HCT116 (cell line): ENCODE data around the gene KIF26B. TPM values are rescaled to one million over a fixed set of nuclear protein-coding genes. Genes with fewer than 3 reads are reported as not detected.

Source experiments
- ATAC-seq: fragments of 200-7000 bp; cut with Tn5 transposase; 2 replicates; pipeline ENCODE4 v1.9.1; 2020; ENCODE audit warnings: mild to moderate bottlenecking, moderate library complexity
- BruUV-seq: library from RNA; stranded (reverse); fragments of 400-500 nt; replicated peaks from 2 replicates; lab custom pipeline; 2021; lab: Mats Ljungman, UMichigan
- CTCF ChIA-PET: fragments of 300-600 bp; sonication (Branson Sonifier 250); formaldehyde crosslinking; loops from one replicate; lab custom pipeline; 2021; ENCODE audit warnings: antibody characterized with exemption; lab: Charles Lee
- POLR2A ChIA-PET: fragments of 300-600, 350-600 bp; sonication (Branson Sonifier 250); formaldehyde crosslinking; loops from one replicate; lab custom pipeline; 2021; ENCODE audit warnings: antibody characterized with exemption; lab: Charles Lee
- RAD21 ChIA-PET, 2 experiments: fragments of 300-600 bp; sonication (Branson Sonifier 250); formaldehyde crosslinking; loops; one replicate each; lab custom pipeline; 2023; ENCODE audit warnings: low total read pairs in 2 of 2; ENCODE audit not compliant: uncharacterized antibody in 2 of 2, unreplicated experiment in 2 of 2, low non-redundant PET in 1 of 2; lab: Charles Lee
- DNase-seq: peaks from one replicate; pipeline ENCODE4 v3.0.0-alpha.2; 2010; ENCODE audit warnings: low read depth, low spot score
- H2AFZ ChIP-seq: fragments of 200-600 bp; shearing (Covaris generic), sonication (generic); 2 replicates; pipeline ENCODE4 v1.6.1; 2017; ENCODE audit warnings: low read depth, mixed run types, mixed read lengths, antibody characterized with exemption, low read length; ENCODE audit not compliant: poor library complexity, severe bottlenecking
- H3K27ac ChIP-seq: 2 replicates; pipeline ENCODE4 v1.5.1; 2012; ENCODE audit warnings: low read depth, low read length
- H3K27me3 ChIP-seq: fragments of 200-600 bp; sonication (generic); 2 replicates; pipeline ENCODE4 v1.6.1; 2016; ENCODE audit warnings: mixed run types, low read length, mixed read lengths; ENCODE audit not compliant: insufficient read depth
- H3K36me3 ChIP-seq, 2 experiments: fragments of 200-500 bp in 1 of 2; fragments of 200-600 bp in 1 of 2; sonication (Bioruptor generic) in 1 of 2; sonication (generic) in 1 of 2; 2 replicates each; pipeline versions ENCODE4 v1.5.1 to v1.6.1; 2014 to 2016; ENCODE audit warnings: low read length in 2 of 2, inconsistent platforms in 1 of 2, mixed read lengths in 1 of 2, mixed run types in 1 of 2; ENCODE audit not compliant: insufficient read depth in 2 of 2, control insufficient read depth in 1 of 2
- H3K4me1 ChIP-seq, 2 experiments: fragments of 200-600 bp in 1 of 2; sonication (generic) in 1 of 2; 2 replicates each; pipeline versions ENCODE4 v1.5.1 to v1.6.1; 2012 to 2017; ENCODE audit warnings: low read length in 2 of 2, inconsistent platforms in 1 of 2, mild to moderate bottlenecking in 1 of 2, mixed read lengths in 1 of 2, mixed run types in 1 of 2, moderate library complexity in 1 of 2; ENCODE audit not compliant: insufficient read depth in 2 of 2, control insufficient read depth in 1 of 2
- H3K4me2 ChIP-seq: fragments of 200-600 bp; sonication (generic); 2 replicates; pipeline ENCODE4 v1.6.1; 2017; ENCODE audit warnings: mixed run types, low read length, mixed read lengths
- H3K4me3 ChIP-seq, 2 experiments: fragments of 200-600 bp in 1 of 2; sonication (generic) in 1 of 2; replicated peaks in 1 of 2; 2 replicates each; pipeline ENCODE4 v1.5.1; 2011 to 2016; ENCODE audit warnings: low read length in 2 of 2, control low read depth in 1 of 2, low read depth in 1 of 2, mild to moderate bottlenecking in 1 of 2, mixed read lengths in 1 of 2, mixed run types in 1 of 2
- H3K79me2 ChIP-seq: fragments of 200-600 bp; sonication (generic); 2 replicates; pipeline ENCODE4 v1.6.1; 2017; ENCODE audit warnings: mild to moderate bottlenecking, mixed run types, low read length, moderate library complexity, mixed read lengths; ENCODE audit not compliant: insufficient read depth
- H3K9ac ChIP-seq: fragments of 200-600 bp; sonication (generic); 2 replicates; pipeline ENCODE4 v1.6.1; 2016; ENCODE audit warnings: low read length, mixed read lengths
- H3K9me2 ChIP-seq: fragments of 200-600 bp; sonication (generic), shearing (Covaris generic); 2 replicates; pipeline ENCODE4 v1.6.1; 2017; ENCODE audit warnings: mixed run types, mild to moderate bottlenecking, moderate library complexity; ENCODE audit not compliant: insufficient read depth
- H3K9me3 ChIP-seq, 2 experiments: fragments of 200-500 bp in 1 of 2; fragments of 200-600 bp in 1 of 2; sonication (Bioruptor generic) in 1 of 2; sonication (generic) in 1 of 2; 2 replicates each; pipeline ENCODE4 v1.6.1; 2014 to 2017; ENCODE audit warnings: low read length in 2 of 2, mixed read lengths in 2 of 2, inconsistent platforms in 1 of 2, low read depth in 1 of 2, mild to moderate bottlenecking in 1 of 2, mixed run types in 1 of 2, moderate library complexity in 1 of 2; ENCODE audit not compliant: control insufficient read depth in 1 of 2, insufficient read depth in 1 of 2
- H4K20me1 ChIP-seq: fragments of 200-600 bp; sonication (generic), shearing (Covaris generic); 2 replicates; pipeline ENCODE4 v1.6.1; 2017; ENCODE audit warnings: mixed run types, mild to moderate bottlenecking, moderate library complexity; ENCODE audit not compliant: insufficient read depth
- CEBPB ChIP-seq: IDR thresholded peaks from 2 replicates; pipeline ENCODE4 v1.6.1; 2012; ENCODE audit warnings: low read depth
- ELF1 ChIP-seq: IDR thresholded peaks from 2 replicates; pipeline ENCODE4 v1.6.1; 2012; ENCODE audit warnings: low read depth, borderline replicate concordance
- EZH2phosphoT487 ChIP-seq: fragments of 200-600 bp; IDR thresholded peaks from 2 replicates; pipeline ENCODE4 v1.6.1; 2018; ENCODE audit warnings: antibody characterized with exemption, borderline replicate concordance
- FOSL1 ChIP-seq: IDR thresholded peaks from 2 replicates; pipeline ENCODE4 v1.6.1; 2012; ENCODE audit warnings: low read depth
- POLR2A ChIP-seq: IDR thresholded peaks from 2 replicates; pipeline ENCODE4 v1.7.0; 2011; ENCODE audit warnings: borderline replicate concordance; ENCODE audit not compliant: insufficient read depth, insufficient read length; ENCODE audit errors: extremely low read depth
- POLR2AphosphoS5 ChIP-seq: IDR thresholded peaks from 2 replicates; pipeline ENCODE4 v1.6.1; 2011; ENCODE audit warnings: mild to moderate bottlenecking, low read depth, low read length, moderate library complexity
- RAD21 ChIP-seq: IDR thresholded peaks from 2 replicates; pipeline ENCODE4 v1.6.1; 2012; ENCODE audit warnings: low read depth, mild to moderate bottlenecking
- SIN3A ChIP-seq: IDR thresholded peaks from 2 replicates; pipeline ENCODE4 v1.6.1; 2012; ENCODE audit warnings: low read depth
- SP1 ChIP-seq: IDR thresholded peaks from 2 replicates; pipeline ENCODE4 v1.6.1; 2012; ENCODE audit warnings: low read depth
- TCF7L2 ChIP-seq: IDR thresholded peaks from 2 replicates; pipeline ENCODE4 v1.7.0; 2011; ENCODE audit warnings: borderline replicate concordance, inconsistent platforms; ENCODE audit not compliant: insufficient read depth, insufficient read length; ENCODE audit errors: extremely low read depth
- YY1 ChIP-seq: IDR thresholded peaks from 2 replicates; pipeline ENCODE4 v1.6.1; 2011; ENCODE audit warnings: low read length, low read depth, moderate library complexity, mild to moderate bottlenecking; ENCODE audit not compliant: insufficient replicate concordance; ENCODE audit errors: extremely low read depth
- ZFX ChIP-seq: fragments of 450-650 bp; IDR thresholded peaks from 2 replicates; pipeline ENCODE4 v1.6.1; 2017
- ZNF274 ChIP-seq: fragments of 200-500 bp; sonication (Bioruptor generic); IDR thresholded peaks from 2 replicates; pipeline ENCODE4 v1.6.1; 2014; ENCODE audit warnings: mild to moderate bottlenecking, low read depth, low read length, inconsistent platforms
- intact Hi-C: fragments of 100-400 bp; cut with micrococcal nuclease; formaldehyde crosslinking; loops from 2 replicates; pipeline ENCODE4 v1.10.0; 2022
- total RNA-seq: library from RNA; stranded (reverse); gene quantifications from one replicate; pipeline ENCODE4 v1.2.1, GENCODE V29; 2021; ENCODE audit not compliant: unreplicated experiment
- TF ChIP-seq, protein P1 (sequence below): IDR thresholded peaks from 2 replicates; pipeline ENCODE4 v1.6.1; 2012
- TF ChIP-seq, protein P2 (sequence below), 3 experiments: fragments of 200-600 bp in 1 of 3; sonication (generic) in 1 of 3; IDR thresholded peaks in 2 of 3; conservative IDR thresholded peaks in 1 of 3; 2 replicates each; pipeline ENCODE4 v1.5.1; 2012 to 2017; ENCODE audit warnings: low read depth in 2 of 3, low read length in 2 of 3, antibody characterized with exemption in 1 of 3, borderline replicate concordance in 1 of 3, control low read depth in 1 of 3, mild to moderate bottlenecking in 1 of 3, mixed read lengths in 1 of 3, mixed run types in 1 of 3, moderate library complexity in 1 of 3; ENCODE audit not compliant: insufficient read depth in 1 of 3
- TF ChIP-seq, protein P3 (sequence below): IDR thresholded peaks from 2 replicates; pipeline ENCODE4 v1.6.1; 2011; ENCODE audit warnings: mild to moderate bottlenecking, low read length, moderate library complexity; ENCODE audit not compliant: insufficient replicate concordance; ENCODE audit errors: extremely low read depth

Gene KIF26B
- total RNA-seq, 1 experiment from 2014 or later, result 0.49 TPM

DNA sequence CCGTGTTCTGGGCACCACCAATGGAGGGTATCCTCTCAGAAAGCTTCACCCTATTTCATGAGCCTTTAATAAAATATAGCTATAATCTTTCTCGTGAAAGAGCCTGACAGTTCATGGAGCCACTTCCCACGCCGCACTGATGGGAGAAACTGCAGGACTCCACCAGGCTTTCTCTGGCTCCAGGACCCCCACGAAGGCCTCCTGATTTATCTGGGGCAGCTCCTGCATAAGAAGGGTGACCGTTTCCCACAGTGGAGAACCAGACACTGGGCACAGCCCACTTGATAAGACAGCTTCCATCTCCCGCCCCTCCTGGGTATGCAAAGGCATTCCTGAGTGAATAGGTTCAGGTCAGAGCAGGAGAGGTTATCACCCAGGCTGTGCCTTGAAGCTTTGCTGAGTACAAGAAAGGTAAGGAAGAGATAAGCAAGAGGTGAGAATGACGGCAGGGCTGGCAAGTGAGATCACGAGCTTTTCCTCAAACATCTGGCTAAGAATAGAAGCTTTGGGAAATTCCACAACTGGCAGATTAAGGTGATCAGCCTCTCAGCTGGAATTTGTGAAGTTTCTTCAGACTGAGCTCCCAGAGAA is 499.8 kb downstream of the KIF26B start:
- H3K27ac ChIP-seq, result no peak overlapping the region
- ChIA-PET CTCF (no interaction called here), RAD21 (no interaction called here), POLR2A (no interaction called here)
- no peaks in the 10 kb centered on the region for H3K9me2 ChIP-seq
- H3K9ac ChIP-seq, result no peak overlapping the region
- DNase-seq (no peak), ATAC-seq (no peak)
- H3K9me3 ChIP-seq, result no peaks in the 10 kb centered on the region
- H3K4me2 ChIP-seq, result no peak overlapping the region
- no peak overlapping the region for H2AFZ ChIP-seq
- no peaks in the 10 kb centered on the region for H3K36me3 ChIP-seq
- H3K4me3 ChIP-seq, result no peak overlapping the region
- TF ChIP-seq YY1 (no peak), FOSL1 (no peak)
- no peaks in the 10 kb centered on the region for H3K79me2 ChIP-seq
- H4K20me1 ChIP-seq, result no peaks in the 10 kb centered on the region
- no TSS peak for BruUV-seq
- H3K4me1 ChIP-seq, result no peaks in the 10 kb centered on the region
- intact Hi-C loops, result no loop called here
- peaks cover 4% of the 10 kb centered on the region; the same call in 1 of the 2 replicates for H3K27me3 ChIP-seq

DNA sequence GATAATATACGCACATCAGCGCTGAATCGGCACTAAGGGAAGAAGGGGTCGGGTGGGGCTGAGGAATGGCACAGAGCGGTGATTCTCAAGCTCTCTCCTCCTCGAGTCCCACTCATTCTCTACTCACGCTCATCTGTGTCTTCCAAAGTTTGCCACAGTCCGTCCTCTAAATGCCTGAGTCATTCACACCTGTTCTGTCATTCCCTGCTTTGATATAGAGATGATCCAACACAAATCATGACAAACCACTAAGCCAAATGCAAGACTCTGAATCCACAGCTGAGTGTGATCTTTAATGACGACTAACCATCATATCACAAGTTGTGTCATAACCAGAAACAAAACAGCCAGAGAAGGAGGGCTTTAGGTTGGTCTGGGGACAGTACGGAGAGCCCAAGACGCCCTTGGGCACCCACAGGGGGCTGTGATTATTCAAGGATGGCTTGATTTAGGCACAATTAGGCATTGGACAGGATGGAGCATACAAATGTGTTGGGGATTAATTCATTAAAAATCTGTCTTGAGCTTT is 501.5 kb downstream of the KIF26B start:
- no TSS peak for BruUV-seq
- no peaks in the 10 kb centered on the region for H3K9me2 ChIP-seq
- no peak for DNase-seq
- no peaks in the 10 kb centered on the region; the same call in 1 of the 2 replicates for H3K27me3 ChIP-seq
- no peak overlapping the region for H3K27ac ChIP-seq
- H3K4me1 ChIP-seq, result no peaks in the 10 kb centered on the region
- no peaks in the 10 kb centered on the region for H4K20me1 ChIP-seq
- no peak overlapping the region for H3K4me2 ChIP-seq
- CTCF ChIA-PET, result no interaction called here
- H3K36me3 ChIP-seq, result no peaks in the 10 kb centered on the region
- RAD21 ChIA-PET, result no interaction called here
- intact Hi-C loops, result no loop called here
- POLR2A ChIA-PET, result no interaction called here
- ATAC-seq, result no peak
- H3K9me3 ChIP-seq, result no peaks in the 10 kb centered on the region
- H3K4me3 ChIP-seq, result no peak overlapping the region
- H3K9ac ChIP-seq, result no peak overlapping the region
- no peak overlapping the region for H2AFZ ChIP-seq
- H3K79me2 ChIP-seq, result no peaks in the 10 kb centered on the region
- TF ChIP-seq SP1, result no peak
- TF ChIP-seq ZFX, result no peak
- no peak for TF ChIP-seq SIN3A
- TF ChIP-seq ZNF274, result no peak
- TF ChIP-seq EZH2phosphoT487, result no peak
- no peak for TF ChIP-seq TCF7L2
- TF ChIP-seq POLR2AphosphoS5, result no peak
- TF ChIP-seq, protein P1, sequence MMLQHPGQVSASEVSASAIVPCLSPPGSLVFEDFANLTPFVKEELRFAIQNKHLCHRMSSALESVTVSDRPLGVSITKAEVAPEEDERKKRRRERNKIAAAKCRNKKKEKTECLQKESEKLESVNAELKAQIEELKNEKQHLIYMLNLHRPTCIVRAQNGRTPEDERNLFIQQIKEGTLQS, result no peak
- no peak for TF ChIP-seq FOSL1
- no peak for TF ChIP-seq RAD21
- TF ChIP-seq ELF1, result no peak
- TF ChIP-seq CEBPB, result no peak
- TF ChIP-seq POLR2A, result no peak
- TF ChIP-seq, protein P2, sequence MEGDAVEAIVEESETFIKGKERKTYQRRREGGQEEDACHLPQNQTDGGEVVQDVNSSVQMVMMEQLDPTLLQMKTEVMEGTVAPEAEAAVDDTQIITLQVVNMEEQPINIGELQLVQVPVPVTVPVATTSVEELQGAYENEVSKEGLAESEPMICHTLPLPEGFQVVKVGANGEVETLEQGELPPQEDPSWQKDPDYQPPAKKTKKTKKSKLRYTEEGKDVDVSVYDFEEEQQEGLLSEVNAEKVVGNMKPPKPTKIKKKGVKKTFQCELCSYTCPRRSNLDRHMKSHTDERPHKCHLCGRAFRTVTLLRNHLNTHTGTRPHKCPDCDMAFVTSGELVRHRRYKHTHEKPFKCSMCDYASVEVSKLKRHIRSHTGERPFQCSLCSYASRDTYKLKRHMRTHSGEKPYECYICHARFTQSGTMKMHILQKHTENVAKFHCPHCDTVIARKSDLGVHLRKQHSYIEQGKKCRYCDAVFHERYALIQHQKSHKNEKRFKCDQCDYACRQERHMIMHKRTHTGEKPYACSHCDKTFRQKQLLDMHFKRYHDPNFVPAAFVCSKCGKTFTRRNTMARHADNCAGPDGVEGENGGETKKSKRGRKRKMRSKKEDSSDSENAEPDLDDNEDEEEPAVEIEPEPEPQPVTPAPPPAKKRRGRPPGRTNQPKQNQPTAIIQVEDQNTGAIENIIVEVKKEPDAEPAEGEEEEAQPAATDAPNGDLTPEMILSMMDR (IDR thresholded peaks at IDR 0.05 in 2 of 3, conservative IDR thresholded peaks at IDR 0.05 in 1 of 3; ENCODE audit: borderline replicate concordance in 1 of 3, insufficient read depth in 1 of 3, low read depth in 2 of 3, low read length in 2 of 3), result no peak
- TF ChIP-seq, protein P3, sequence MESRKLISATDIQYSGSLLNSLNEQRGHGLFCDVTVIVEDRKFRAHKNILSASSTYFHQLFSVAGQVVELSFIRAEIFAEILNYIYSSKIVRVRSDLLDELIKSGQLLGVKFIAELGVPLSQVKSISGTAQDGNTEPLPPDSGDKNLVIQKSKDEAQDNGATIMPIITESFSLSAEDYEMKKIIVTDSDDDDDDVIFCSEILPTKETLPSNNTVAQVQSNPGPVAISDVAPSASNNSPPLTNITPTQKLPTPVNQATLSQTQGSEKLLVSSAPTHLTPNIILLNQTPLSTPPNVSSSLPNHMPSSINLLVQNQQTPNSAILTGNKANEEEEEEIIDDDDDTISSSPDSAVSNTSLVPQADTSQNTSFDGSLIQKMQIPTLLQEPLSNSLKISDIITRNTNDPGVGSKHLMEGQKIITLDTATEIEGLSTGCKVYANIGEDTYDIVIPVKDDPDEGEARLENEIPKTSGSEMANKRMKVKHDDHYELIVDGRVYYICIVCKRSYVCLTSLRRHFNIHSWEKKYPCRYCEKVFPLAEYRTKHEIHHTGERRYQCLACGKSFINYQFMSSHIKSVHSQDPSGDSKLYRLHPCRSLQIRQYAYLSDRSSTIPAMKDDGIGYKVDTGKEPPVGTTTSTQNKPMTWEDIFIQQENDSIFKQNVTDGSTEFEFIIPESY, result no peak
- no peak for TF ChIP-seq YY1
